Vagina (tissue), 2 donors: ENCODE results near the gene DLG2.

ENCODE experiments used
- CTCF ChIP-seq, 3 experiments: fragments of 450-650 bp in 2 of 3; fragments of 200-600 bp in 1 of 3; sonication (generic) in 1 of 3; IDR thresholded peaks; one replicate each; pipeline ENCODE4 v1.5.1; 2017 to 2019; ENCODE audit warnings: antibody characterized with exemption in 3 of 3, mild to moderate bottlenecking in 2 of 3, moderate library complexity in 2 of 3
- POLR2A ChIP-seq, 2 donors: fragments of 450-650 bp; IDR thresholded peaks; one replicate each; pipeline ENCODE4 v1.6.1; 2017; ENCODE audit warnings: antibody characterized with exemption in 2 of 2, mild to moderate bottlenecking in 2 of 2, moderate library complexity in 2 of 2
- POLR2AphosphoS5 ChIP-seq, 2 donors: sonication (generic); formaldehyde crosslinking; IDR thresholded peaks; one replicate each; pipeline ENCODE4 v1.9.0; 2017; ENCODE audit warnings: antibody characterized with exemption in 2 of 2, mild to moderate bottlenecking in 2 of 2, low read depth in 1 of 2; ENCODE audit not compliant: insufficient read depth in 1 of 2

DNA sequence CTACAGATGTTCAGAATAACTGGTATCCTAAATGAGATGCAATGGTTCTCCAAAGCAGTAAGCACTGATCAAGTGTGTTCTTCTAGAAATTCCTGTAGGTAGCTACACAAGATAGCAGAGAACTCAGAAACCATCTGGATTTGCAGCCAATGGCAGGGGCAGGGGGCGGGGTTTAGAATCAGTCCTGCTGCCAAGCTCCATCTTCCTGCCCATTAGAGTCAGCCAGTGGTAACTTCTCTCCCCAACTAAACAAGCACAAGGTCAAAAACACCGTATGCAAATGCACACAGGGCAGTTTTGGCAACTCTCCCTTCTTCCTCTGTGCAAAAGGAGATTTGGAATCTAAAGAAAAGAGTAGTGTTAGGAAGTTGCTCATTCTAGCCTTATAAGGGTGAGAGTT, 2103.5 kb downstream of the DLG2 start:
- TF ChIP-seq CTCF (IDR thresholded peaks at IDR 0.05) (no peak), POLR2A (IDR thresholded peaks at IDR 0.05) (no peak), POLR2AphosphoS5 (IDR thresholded peaks at IDR 0.05; ENCODE audit: insufficient read depth in 1 of 2, low read depth in 1 of 2) (no peak)
